ENCODE data around the gene ARMH2.

ARMH2 gene

GRCh38 chr6:24840187-24840586 is 41.5 kb upstream of the ARMH2 start:
- H3K4me3 ChIP-seq (ENCODE audit: control insufficient read depth, low read depth, low read length), result no peak overlapping the region
- TF ChIP-seq CTCF (conservative IDR thresholded peaks at IDR 0.05; ENCODE audit: control insufficient read depth, insufficient read depth, low read depth, low read length), result no peak
- DNase-seq (ENCODE audit: low read depth), result no peak

- no peak for DNase-seq (ENCODE audit: low read depth)
- TF ChIP-seq CTCF (conservative IDR thresholded peaks at IDR 0.05; ENCODE audit: control insufficient read depth, insufficient read depth, low read depth, low read length), result no peak
- H3K4me3 ChIP-seq (ENCODE audit: control insufficient read depth, low read depth, low read length), result no peak overlapping the region
Observed at GRCh38 chr6:24838994-24839393, 40.3 kb upstream of the ARMH2 start.

DNA sequence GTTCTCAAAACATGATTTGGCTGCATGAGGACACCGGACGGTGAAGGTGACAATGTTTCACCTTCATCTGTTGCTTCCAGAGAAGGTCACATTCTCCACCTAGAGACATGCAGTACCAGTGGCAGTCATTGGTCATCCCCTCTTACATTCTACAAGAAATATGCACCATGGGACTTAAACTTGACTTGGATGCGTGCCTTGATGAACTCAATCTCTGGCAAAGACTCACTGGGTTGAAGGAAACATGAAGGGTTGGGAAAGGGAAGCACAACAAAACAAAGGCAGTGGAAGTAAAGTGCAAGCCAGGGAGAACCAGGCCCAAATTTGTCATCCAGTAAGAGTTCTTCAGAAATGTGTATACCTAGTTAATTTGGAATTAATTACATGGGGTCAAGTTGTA is 39.4 kb upstream of the ARMH2 start:
- peak; percentile 47 for DNase-seq (ENCODE audit: low read depth)
- H3K4me3 ChIP-seq (ENCODE audit: control insufficient read depth, low read depth, low read length), result no peak overlapping the region
- no peak for TF ChIP-seq CTCF (conservative IDR thresholded peaks at IDR 0.05; ENCODE audit: control insufficient read depth, insufficient read depth, low read depth, low read length)

DNA sequence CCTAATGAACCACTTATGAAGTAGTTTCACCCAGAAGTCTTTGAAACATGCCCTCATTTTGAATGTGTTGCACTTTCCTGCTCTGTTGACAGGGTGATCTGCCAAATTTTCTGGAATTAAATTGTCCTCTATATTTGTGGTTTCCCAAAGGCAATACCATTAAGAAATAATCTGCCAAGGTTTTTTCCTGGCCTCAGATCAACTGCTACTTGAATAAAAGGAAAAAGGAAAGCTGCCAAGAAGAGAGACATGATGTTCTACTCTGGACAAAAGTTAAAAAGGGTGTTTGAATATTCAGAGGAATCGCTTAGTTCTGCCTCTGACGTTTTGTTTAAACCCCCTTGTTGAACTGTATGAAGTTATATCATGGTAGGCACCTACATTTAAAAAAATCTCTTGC is 37.4 kb upstream of the ARMH2 start:
- TF ChIP-seq CTCF (conservative IDR thresholded peaks at IDR 0.05; ENCODE audit: control insufficient read depth, insufficient read depth, low read depth, low read length), result no peak
- H3K4me3 ChIP-seq (ENCODE audit: control insufficient read depth, low read depth, low read length), result no peak overlapping the region
- peak; percentile 25 for DNase-seq (ENCODE audit: low read depth)

- no peak for TF ChIP-seq CTCF (conservative IDR thresholded peaks at IDR 0.05; ENCODE audit: control insufficient read depth, insufficient read depth, low read depth, low read length)
- H3K4me3 ChIP-seq (ENCODE audit: control insufficient read depth, low read depth, low read length), result no peak overlapping the region
- no peak for DNase-seq (ENCODE audit: low read depth)
Observed at GRCh38 chr6:24833711-24834386, 35.1 kb upstream of the ARMH2 start.

DNA sequence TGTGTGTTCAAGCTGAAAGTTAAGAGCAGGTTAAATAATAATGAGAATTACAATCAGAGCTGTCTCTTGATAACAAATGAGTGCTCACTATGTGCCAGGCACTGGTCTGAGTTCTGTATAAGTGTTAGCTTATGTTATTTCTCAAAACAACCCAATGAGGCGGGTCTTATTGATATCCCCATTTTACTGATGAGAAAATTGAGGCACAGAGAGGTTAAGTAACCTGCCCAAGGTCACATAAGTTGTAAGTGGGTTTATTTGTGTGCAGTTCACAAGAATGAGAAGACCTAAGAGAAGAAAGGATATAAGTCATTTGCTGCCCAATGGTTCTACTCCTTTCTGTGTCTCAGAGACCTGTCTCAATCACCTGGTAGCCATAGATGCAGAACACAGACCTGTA is 34.1 kb upstream of the ARMH2 start:
- H3K4me3 ChIP-seq (ENCODE audit: control insufficient read depth, low read depth, low read length), result no peak overlapping the region
- no peak for TF ChIP-seq CTCF (conservative IDR thresholded peaks at IDR 0.05; ENCODE audit: control insufficient read depth, insufficient read depth, low read depth, low read length)

More for the DNA sequence above, 34.1 kb upstream of the ARMH2 start:
- no peak for DNase-seq (ENCODE audit: low read depth)
